B cell (primary cell): Measurements from ENCODE around the gene RMDN3. TPM values are rescaled to one million over a fixed set of nuclear protein-coding genes. Genes with fewer than 3 reads are reported as not detected.

Source experiments
- ATAC-seq: fragments of 200-7000 bp; cut with Tn5 transposase; one replicate; pipeline ENCODE4 v1.10.0; 2021; ENCODE audit warnings: low read depth, mild to moderate bottlenecking, moderate number of reproducible peaks, moderate library complexity
- CTCF ChIA-PET: fragments of 350-600 bp; sonication (Branson Sonifier 250); formaldehyde crosslinking; loops from one replicate; lab custom pipeline; 2021; ENCODE audit warnings: antibody characterized with exemption, inconsistent platforms; lab: Charles Lee
- POLR2A ChIA-PET: fragments of 350-600 bp; sonication (Branson Sonifier 250); formaldehyde crosslinking; loops from one replicate; lab custom pipeline; 2021; ENCODE audit warnings: antibody characterized with exemption; lab: Charles Lee
- DNase-seq: peaks from one replicate; pipeline ENCODE4 v3.0.0; 2013
- H2AFZ ChIP-seq: 2 replicates; pipeline ENCODE4 v1.6.1; 2012; ENCODE audit warnings: mild to moderate bottlenecking, low read depth, low read length; ENCODE audit not compliant: insufficient read depth, poor library complexity, severe bottlenecking
- H3K27ac ChIP-seq, 2 donors: 1 replicate in 1 of 2; 2 replicates in 1 of 2; pipeline ENCODE4 v1.5.1; 2012 to 2013; ENCODE audit warnings: low read length in 2 of 2, mild to moderate bottlenecking in 2 of 2, moderate library complexity in 1 of 2
- H3K27me3 ChIP-seq, 4 experiments: fragments of 200-600 bp in 1 of 4; sonication (generic) in 1 of 4; replicated peaks in 1 of 4; 1 replicate in 2 of 4; 2 replicates in 2 of 4; pipeline versions ENCODE4 v1.6.1 to v1.7.0; 2013 to 2016; ENCODE audit warnings: low read length in 3 of 4, mild to moderate bottlenecking in 2 of 4, mixed read lengths in 1 of 4, moderate library complexity in 1 of 4; ENCODE audit not compliant: insufficient read depth in 4 of 4, control insufficient read depth in 3 of 4; ENCODE audit errors: control extremely low read depth in 1 of 4
- H3K36me3 ChIP-seq, 2 experiments: replicated peaks in 1 of 2; 1 replicate in 1 of 2; 2 replicates in 1 of 2; pipeline versions ENCODE4 v1.6.1 to v1.7.1; 2013; ENCODE audit warnings: low read length in 1 of 2; ENCODE audit not compliant: insufficient read depth in 2 of 2, control insufficient read depth in 1 of 2; ENCODE audit errors: control extremely low read depth in 1 of 2, extremely low read depth in 1 of 2
- H3K4me1 ChIP-seq, 2 donors: fragments of 200-600 bp in 1 of 2; sonication (generic) in 1 of 2; 1 replicate in 1 of 2; 2 replicates in 1 of 2; pipeline versions ENCODE4 v1.5.1 to v1.6.1; 2013 to 2017; ENCODE audit warnings: low read length in 2 of 2; ENCODE audit not compliant: control insufficient read depth in 2 of 2, insufficient read depth in 2 of 2
- H3K4me2 ChIP-seq: replicated peaks from 2 replicates; pipeline ENCODE3; 2012; ENCODE audit warnings: mild to moderate bottlenecking, low read depth, low read length; ENCODE audit not compliant: poor library complexity, severe bottlenecking
- H3K4me3 ChIP-seq, 5 experiments: fragments of 200-600 bp in 1 of 5; sonication (generic) in 1 of 5; 1 replicate in 3 of 5; 2 replicates in 2 of 5; pipeline versions ENCODE4 v1.5.1 to v1.7.0; 2011 to 2016; ENCODE audit warnings: low read length in 4 of 5, mild to moderate bottlenecking in 4 of 5, low read depth in 2 of 5, control low read depth in 1 of 5, moderate library complexity in 1 of 5; ENCODE audit not compliant: insufficient read depth in 1 of 5; ENCODE audit errors: control extremely low read depth in 1 of 5, extremely low read depth in 1 of 5
- H3K79me2 ChIP-seq: fragments of 200-600 bp; sonication (generic); one replicate; pipeline ENCODE4 v1.6.0; 2016; ENCODE audit warnings: low read length; ENCODE audit not compliant: control insufficient read depth, insufficient read depth
- H3K9ac ChIP-seq: fragments of 200-600 bp; sonication (generic); 2 replicates; pipeline ENCODE4 v1.6.1; 2017; ENCODE audit warnings: mild to moderate bottlenecking, low read length, moderate library complexity
- H3K9me3 ChIP-seq, 3 donors: one replicate each; pipeline versions ENCODE4 v1.6.1 to v1.7.1; 2013; ENCODE audit warnings: low read length in 2 of 3; ENCODE audit not compliant: control insufficient read depth in 2 of 3, insufficient read depth in 1 of 3; ENCODE audit errors: control extremely low read depth in 1 of 3
- H4K20me1 ChIP-seq: 2 replicates; pipeline ENCODE4 v1.6.0; 2012; ENCODE audit warnings: mild to moderate bottlenecking, low read length; ENCODE audit not compliant: insufficient read depth, control insufficient read depth, poor library complexity, severe bottlenecking
- H3K27ac Mint-ChIP-seq: one replicate; pipeline ENCODE4 v1.8.0; 2021; ENCODE audit warnings: mixed read lengths
- H3K27me3 Mint-ChIP-seq: one replicate; pipeline ENCODE4 v1.8.0; 2021; ENCODE audit warnings: mixed read lengths
- H3K4me1 Mint-ChIP-seq: one replicate; pipeline ENCODE4 v1.8.0; 2021; ENCODE audit warnings: mixed read lengths
- H3K4me3 Mint-ChIP-seq: one replicate; pipeline ENCODE4 v1.8.0; 2021; ENCODE audit warnings: mixed read lengths
- H3K9me3 Mint-ChIP-seq: one replicate; pipeline ENCODE4 v1.8.0; 2022; ENCODE audit warnings: mixed read lengths; ENCODE audit not compliant: insufficient read depth
- CTCF ChIP-seq: fragments of 200-600 bp; IDR thresholded peaks from one replicate; pipeline ENCODE4 v1.8.0; 2022; ENCODE audit warnings: antibody characterized with exemption, mild to moderate bottlenecking
- EZH2 ChIP-seq: IDR thresholded peaks from 2 replicates; pipeline ENCODE4 v1.6.1; 2012; ENCODE audit warnings: borderline replicate concordance, low read depth, mild to moderate bottlenecking, moderate library complexity, low read length; ENCODE audit not compliant: insufficient read depth, poor library complexity, severe bottlenecking
- WGBS: methylation state at CpG from one replicate; pipeline ENCODE4 v1.1.5; 2013; ENCODE audit warnings: missing lambda C conversion rate; ENCODE audit not compliant: insufficient coverage; 5-methylcytosine and 5-hydroxymethylcytosine counted together
- intact Hi-C: fragments of 100-400 bp; cut with micrococcal nuclease; formaldehyde crosslinking; loops from one replicate; pipeline ENCODE4 v1.10.0; 2022
- polyA plus RNA-seq: library from polyadenylated mRNA; depleted of rRNA; stranded (reverse); fragments of >200 nt; gene quantifications from 2 replicates; pipeline ENCODE4 v1.2.3, GENCODE V29; 2012
- total RNA-seq, 2 donors: library from RNA; stranded (reverse); fragments of 120-200 nt in 1 of 2; gene quantifications; 1 replicate in 1 of 2; 2 replicates in 1 of 2; pipeline versions ENCODE4 v1.2.3 to v1.2.4, GENCODE V29; 2013 to 2022

Gene RMDN3
- total and polyA plus RNA-seq, 2 donors (not counting 1 experiment from before 2014, with no cell fraction given): 12.4 to 22.1 TPM

- ATAC-seq: no peak
- no peak overlapping the region for H3K27ac Mint-ChIP-seq
- no peaks in the 10 kb centered on the region for H3K27me3 Mint-ChIP-seq
- no peak for TF ChIP-seq EZH2
- no peak for TF ChIP-seq CTCF
- DNase-seq: no peak
- intact Hi-C loops: no loop called here
- H3K9me3 ChIP-seq: no peaks in the 10 kb centered on the region
- H3K4me3 ChIP-seq: no peak overlapping the region
- WGBS: 100% methylated on average over 2 of the region's 4 CpGs
- peaks cover 45% of the 10 kb centered on the region for H3K79me2 ChIP-seq
- no peak overlapping the region for H2AFZ ChIP-seq
- no peak overlapping the region for H3K27ac ChIP-seq
- CTCF ChIA-PET: interaction anchor here (14.3 kb wide), 1 partner anchor 29 kb away, joined by 177 read pairs; no protein-coding TSS in a partner anchor
- H3K4me2 ChIP-seq: no peak overlapping the region
- H4K20me1 ChIP-seq: no peaks in the 10 kb centered on the region
- peaks cover 1 to 30% of the 10 kb centered on the region in 2 experiments for H3K36me3 ChIP-seq
- peaks cover 21% of the 10 kb centered on the region for H3K4me1 Mint-ChIP-seq
- no peaks in the 10 kb centered on the region for H3K27me3 ChIP-seq
- peaks cover 8 to 19% of the 10 kb centered on the region in 2 donors for H3K4me1 ChIP-seq
- H3K4me3 Mint-ChIP-seq: no peak overlapping the region
- no peaks in the 10 kb centered on the region for H3K9me3 Mint-ChIP-seq
- H3K9ac ChIP-seq: no peak overlapping the region
- POLR2A ChIA-PET: interaction anchor here (0.8 kb wide), 1 partner anchor 18 kb away, joined by 3 read pairs; no protein-coding TSS in a partner anchor
Observed at GRCh38 chr15:40750885-40751284, 4.2 kb downstream of the RMDN3 start.

- Histone ChIP-seq H4K20me1 (no peaks in the 10 kb centered on the region), H3K36me3 (peaks cover 1 to 43% of the 10 kb centered on the region in 2 experiments)
- intact Hi-C loops: no loop called here
Observed at GRCh38 chr15:40749151-40749630, 5.9 kb downstream of the RMDN3 start.

More at GRCh38 chr15:40749151-40749630, 5.9 kb downstream of the RMDN3 start:
- WGBS: 100% methylated on average over 1 of the region's 4 CpGs
- ChIA-PET POLR2A (interaction anchor here (1.1 kb wide), 1 partner anchor 54 kb away, joined by 4 read pairs; the partner anchor contains the start of gene RAD51), CTCF (interaction anchor here (0.8 to 14.3 kb wide), 4 partner anchors 20 to 46 kb away, joined by 3 to 177 read pairs (median 4); partner anchors contain the start of gene C15orf62)
- no peaks in the 10 kb centered on the region for H3K9me3 Mint-ChIP-seq
- H3K4me1 Mint-ChIP-seq: peaks cover 12% of the 10 kb centered on the region
- TF ChIP-seq EZH2: no peak
- no peak for TF ChIP-seq CTCF
- H3K4me3 ChIP-seq: no peak overlapping the region
- H3K27me3 Mint-ChIP-seq: no peaks in the 10 kb centered on the region
- H3K4me1 ChIP-seq: peaks cover 5 to 7% of the 10 kb centered on the region in 2 donors
- peaks cover 41% of the 10 kb centered on the region for H3K79me2 ChIP-seq
- ATAC-seq: no peak
- DNase-seq: no peak
- H3K27me3 ChIP-seq: no peaks in the 10 kb centered on the region
- H3K4me2 ChIP-seq: no peak overlapping the region
- no peak overlapping the region for H3K27ac Mint-ChIP-seq
- H3K9ac ChIP-seq: no peak overlapping the region
- no peak overlapping the region for H3K4me3 Mint-ChIP-seq
- H3K9me3 ChIP-seq: no peaks in the 10 kb centered on the region
- no peak overlapping the region for H2AFZ ChIP-seq
- no peak overlapping the region for H3K27ac ChIP-seq
